Activated CD4-positive, alpha-beta memory T cell treated with anti-CD3 and anti-CD28 coated beads for 36 hours (primary cell): Measurements from ENCODE around the gene TMEM59. TPM values are rescaled to one million over a fixed set of nuclear protein-coding genes. Genes with fewer than 3 reads are reported as not detected.
"Not testable (repeated sequence)": the region's sequence is repeated elsewhere in the genome, so short reads cannot be mapped to it uniquely, and the experiment has no call there.

Experiments used
- CTCF ChIA-PET: fragments of 350-600 bp; sonication (Branson Sonifier 250); formaldehyde crosslinking; loops from one replicate; lab custom pipeline; 2021; ENCODE audit warnings: antibody characterized with exemption, inconsistent platforms; lab: Charles Lee
- POLR2A ChIA-PET: fragments of 350-600 bp; sonication (Branson Sonifier 250); formaldehyde crosslinking; loops from one replicate; lab custom pipeline; 2021; ENCODE audit warnings: antibody characterized with exemption; lab: Charles Lee
- DNase-seq: peaks from one replicate; pipeline ENCODE4 v3.0.0-alpha.2; 2020
- H3K27ac Mint-ChIP-seq: one replicate; pipeline ENCODE4 v1.8.0; 2021; ENCODE audit warnings: mixed read lengths
- H3K27me3 Mint-ChIP-seq: one replicate; pipeline ENCODE4 v1.8.0; 2021; ENCODE audit warnings: mixed read lengths
- H3K36me3 Mint-ChIP-seq: one replicate; pipeline ENCODE4 v1.8.0; 2021; ENCODE audit warnings: mixed read lengths
- H3K4me1 Mint-ChIP-seq: one replicate; pipeline ENCODE4 v1.8.0; 2021; ENCODE audit warnings: low read depth, mixed read lengths
- H3K4me3 Mint-ChIP-seq: one replicate; pipeline ENCODE4 v1.8.0; 2021; ENCODE audit warnings: mild to moderate bottlenecking, mixed read lengths
- H3K9me3 Mint-ChIP-seq: one replicate; pipeline ENCODE4 v1.8.0; 2021; ENCODE audit warnings: mixed read lengths
- intact Hi-C: fragments of 100-400 bp; cut with micrococcal nuclease; formaldehyde crosslinking; loops from one replicate; pipeline ENCODE4 v1.15.1; 2023
- total RNA-seq, 2 experiments: library from RNA; stranded (reverse); gene quantifications; one replicate each; pipeline ENCODE4 v1.2.3, GENCODE V29; 2021

The TMEM59 gene
- total RNA-seq, 2 experiments from 2014 or later = 142 to 149 TPM

- POLR2A ChIA-PET = not testable (repeated sequence)
Observed at GRCh38 chr1:54019562-54020176, 33.3 kb downstream of the TMEM59 start.

GRCh38 chr1:54018635-54019034, 34.4 kb downstream of the TMEM59 start:
- ChIA-PET POLR2A (no interaction called here), CTCF (interaction anchor here (2.0 kb wide), 1 partner anchor 158 kb away, joined by 6 read pairs; no protein-coding TSS in a partner anchor)
- H3K27ac Mint-ChIP-seq = no peak overlapping the region
- intact Hi-C loops = no loop called here
- H3K36me3 Mint-ChIP-seq = no peaks in the 10 kb centered on the region
- no peaks in the 10 kb centered on the region for H3K9me3 Mint-ChIP-seq
- H3K4me1 Mint-ChIP-seq = no peaks in the 10 kb centered on the region
- no peak overlapping the region for H3K4me3 Mint-ChIP-seq
- no peak for DNase-seq
- no peaks in the 10 kb centered on the region for H3K27me3 Mint-ChIP-seq

More at GRCh38 chr1:54019562-54020176, 33.3 kb downstream of the TMEM59 start:
- H3K27me3 Mint-ChIP-seq, H3K36me3 Mint-ChIP-seq, H3K27ac Mint-ChIP-seq, H3K4me3 Mint-ChIP-seq, intact Hi-C loops, H3K4me1 Mint-ChIP-seq, H3K9me3 Mint-ChIP-seq: not testable (repeated sequence)
- DNase-seq = peak; percentile 1
- CTCF ChIA-PET = interaction anchor here (2.0 kb wide), 1 partner anchor 159 kb away, joined by 6 read pairs; no protein-coding TSS in a partner anchor

- Mint-ChIP-seq H3K27me3 (no peaks in the 10 kb centered on the region), H3K36me3 (no peaks in the 10 kb centered on the region), H3K9me3 (no peaks in the 10 kb centered on the region), H3K27ac (no peak within 1 kb of the TSS), H3K4me1 (no peaks in the 10 kb centered on the region), H3K4me3 (no peak within 1 kb of the TSS)
- ChIA-PET CTCF (interaction anchor here (0.9 kb wide), 1 partner anchor 157 kb away, joined by 3 read pairs; no protein-coding TSS in a partner anchor), POLR2A (no interaction called here)
- intact Hi-C loops = no loop called here
- no peak for DNase-seq
Observed at GRCh38 chr1:54017979-54018378, 35.0 kb downstream of the TMEM59 start, which contains the start of gene LDLRAD1. Gene LDLRAD1 (minus strand): TSS chr1:54018186. CDS start chr1:54018112, 74 bp downstream.

DNA sequence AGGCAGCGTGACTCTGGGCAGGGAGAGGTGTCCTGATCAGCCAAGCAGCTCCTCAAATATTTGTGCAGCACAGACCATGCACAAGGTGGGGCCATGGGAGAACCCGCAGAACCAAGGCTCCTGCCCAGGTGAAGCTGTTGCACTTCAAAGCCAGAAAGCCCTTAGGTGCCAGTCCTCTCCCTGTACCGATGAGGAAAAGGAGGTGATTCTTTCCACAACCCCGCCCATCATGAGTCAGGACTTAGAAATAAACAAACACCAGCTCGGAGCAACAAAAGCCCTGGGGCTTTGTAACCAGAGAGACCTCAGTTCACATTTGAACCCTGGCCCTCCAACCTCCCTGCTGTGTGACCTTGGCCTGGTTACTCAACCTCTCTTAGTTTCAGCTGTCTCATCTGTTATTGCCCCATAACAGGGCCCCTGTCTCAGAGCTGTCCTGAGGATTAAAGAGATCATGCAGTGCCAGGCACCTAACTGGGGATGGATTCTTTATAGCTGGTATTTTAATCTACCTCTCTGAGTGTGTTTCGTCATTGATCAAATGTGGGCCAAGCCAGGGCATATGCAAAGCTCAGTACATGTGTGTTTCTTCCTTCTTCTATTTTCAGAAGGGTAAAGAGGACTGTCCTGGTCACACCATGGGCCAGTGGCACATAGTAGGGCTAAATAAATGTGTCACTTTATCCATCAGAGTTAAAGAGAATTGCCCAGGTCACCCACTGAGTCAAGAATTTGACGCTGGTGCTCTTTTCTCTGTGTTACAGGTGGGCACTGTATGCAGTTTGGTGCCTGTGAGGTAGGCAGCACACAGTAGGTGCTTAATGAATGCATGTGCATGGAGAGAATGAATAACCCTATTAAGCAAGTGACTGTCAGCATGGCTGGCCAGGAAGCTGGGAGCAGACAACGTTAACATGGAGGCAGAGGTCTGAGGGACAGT, 36.4 kb downstream of the TMEM59 start:
- ChIA-PET POLR2A (no interaction called here), CTCF (no interaction called here)
- Mint-ChIP-seq H3K4me3 (no peak overlapping the region), H3K36me3 (no peaks in the 10 kb centered on the region), H3K27me3 (peaks cover 2% of the 10 kb centered on the region), H3K9me3 (no peaks in the 10 kb centered on the region), H3K4me1 (no peaks in the 10 kb centered on the region), H3K27ac (no peak overlapping the region)
- DNase-seq = peak; percentile 5
- intact Hi-C loops = no loop called here

DNA sequence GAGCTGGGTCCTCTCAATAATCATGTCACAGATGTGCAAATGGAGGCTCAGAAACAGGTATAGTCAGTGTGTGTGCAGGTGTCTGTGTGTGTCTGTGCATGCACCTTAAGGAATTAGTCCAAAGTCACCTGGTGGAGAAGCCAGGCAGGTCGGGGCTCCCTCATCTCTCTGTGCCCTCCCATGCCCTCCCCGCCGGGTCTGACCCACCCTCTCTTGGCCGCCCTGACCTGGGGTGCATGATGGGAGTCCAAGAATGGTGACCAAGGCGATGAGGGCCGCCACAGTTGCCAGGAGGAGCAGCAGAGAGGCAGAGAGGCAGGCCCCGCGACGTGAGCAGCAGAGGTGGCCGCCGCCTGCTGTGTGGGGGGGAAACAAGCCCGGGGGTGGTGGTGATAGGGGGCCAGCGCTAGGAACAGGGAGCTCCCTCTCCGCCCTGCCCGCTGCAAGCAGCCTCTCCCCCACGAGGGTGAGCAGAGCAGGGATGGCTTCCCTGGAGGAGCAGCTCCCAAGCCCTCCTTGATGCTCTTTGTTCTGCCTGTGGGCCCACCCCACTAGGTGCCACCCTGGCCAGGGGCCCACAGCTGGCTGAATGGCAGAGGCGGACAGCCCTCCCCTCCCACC, 38.9 kb downstream of the TMEM59 start:
- ChIA-PET POLR2A (no interaction called here), CTCF (no interaction called here)
- no peak overlapping the region for H3K27ac Mint-ChIP-seq
- no peaks in the 10 kb centered on the region for H3K9me3 Mint-ChIP-seq
- H3K27me3 Mint-ChIP-seq = peaks cover 5% of the 10 kb centered on the region
- intact Hi-C loops = no loop called here
- no peak overlapping the region for H3K4me3 Mint-ChIP-seq
- peak; percentile 6 for DNase-seq
- no peaks in the 10 kb centered on the region for H3K4me1 Mint-ChIP-seq
- no peaks in the 10 kb centered on the region for H3K36me3 Mint-ChIP-seq

DNA sequence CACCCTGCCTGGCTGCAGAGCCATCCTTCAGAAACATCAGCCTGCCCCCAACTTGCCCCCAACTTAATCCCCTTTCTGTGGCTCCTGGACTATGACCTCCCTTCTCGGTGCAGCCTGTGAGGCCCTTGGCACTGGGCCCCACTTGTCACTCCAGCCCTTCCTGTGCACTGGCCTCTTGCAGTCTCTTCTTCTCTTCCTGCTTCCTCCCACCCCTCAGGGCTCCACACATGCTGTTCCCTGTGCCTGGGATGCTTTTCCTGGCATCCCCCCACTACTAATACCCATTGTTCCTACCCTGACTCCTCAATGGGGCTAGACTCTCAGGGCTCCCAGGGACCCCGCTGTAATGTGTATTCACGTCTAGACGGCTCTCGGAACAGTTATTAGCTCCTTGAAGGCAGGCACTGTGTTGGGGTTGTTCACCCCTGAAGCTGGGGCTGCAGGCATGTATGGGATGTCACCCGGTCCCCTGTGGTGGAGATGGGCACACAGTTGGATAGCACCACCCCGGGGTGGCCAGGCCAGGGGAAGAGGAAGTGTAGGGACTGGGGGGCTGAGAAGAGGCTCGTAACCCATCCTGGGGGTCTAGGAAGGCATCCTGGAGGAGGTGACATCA, 39.5 kb downstream of the TMEM59 start:
- ChIA-PET POLR2A (no interaction called here), CTCF (no interaction called here)
- Mint-ChIP-seq H3K36me3 (no peaks in the 10 kb centered on the region), H3K27me3 (peaks cover 5% of the 10 kb centered on the region), H3K9me3 (no peaks in the 10 kb centered on the region), H3K27ac (no peak overlapping the region), H3K4me1 (no peaks in the 10 kb centered on the region), H3K4me3 (no peak overlapping the region)
- peak; percentile 7 for DNase-seq
- intact Hi-C loops = no loop called here

- DNase-seq = peak; percentile 2
- Mint-ChIP-seq H3K27me3 (peaks cover 5% of the 10 kb centered on the region), H3K4me3 (no peak overlapping the region), H3K4me1 (no peaks in the 10 kb centered on the region), H3K9me3 (no peaks in the 10 kb centered on the region), H3K36me3 (no peaks in the 10 kb centered on the region), H3K27ac (no peak overlapping the region)
- intact Hi-C loops = no loop called here
- ChIA-PET POLR2A (no interaction called here), CTCF (no interaction called here)
Observed at GRCh38 chr1:54012863-54013262, 40.1 kb downstream of the TMEM59 start.

DNA sequence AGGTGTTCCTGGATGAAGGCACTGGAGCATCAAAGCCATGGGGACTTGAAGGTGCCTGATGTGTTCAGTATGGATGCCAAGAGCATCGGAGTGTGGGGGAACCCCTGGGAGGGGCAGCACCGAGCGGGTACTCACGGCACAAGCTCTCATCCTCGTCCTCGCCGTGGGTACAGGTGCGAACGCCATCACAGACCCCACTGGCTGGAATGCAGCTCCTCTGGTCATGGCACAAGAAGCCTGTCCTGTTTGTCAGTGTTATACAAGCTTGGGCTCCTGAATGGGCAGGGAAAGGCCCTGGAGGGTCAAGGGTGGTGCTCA, 41.0 kb downstream of the TMEM59 start:
- H3K36me3 Mint-ChIP-seq = no peaks in the 10 kb centered on the region
- ChIA-PET POLR2A (no interaction called here), CTCF (no interaction called here)
- DNase-seq = no peak
- no peak overlapping the region for H3K27ac Mint-ChIP-seq
- no peak overlapping the region for H3K4me3 Mint-ChIP-seq
- intact Hi-C loops = no loop called here
- peaks cover 5% of the 10 kb centered on the region for H3K27me3 Mint-ChIP-seq
- H3K9me3 Mint-ChIP-seq = no peaks in the 10 kb centered on the region
- H3K4me1 Mint-ChIP-seq = no peaks in the 10 kb centered on the region

DNA sequence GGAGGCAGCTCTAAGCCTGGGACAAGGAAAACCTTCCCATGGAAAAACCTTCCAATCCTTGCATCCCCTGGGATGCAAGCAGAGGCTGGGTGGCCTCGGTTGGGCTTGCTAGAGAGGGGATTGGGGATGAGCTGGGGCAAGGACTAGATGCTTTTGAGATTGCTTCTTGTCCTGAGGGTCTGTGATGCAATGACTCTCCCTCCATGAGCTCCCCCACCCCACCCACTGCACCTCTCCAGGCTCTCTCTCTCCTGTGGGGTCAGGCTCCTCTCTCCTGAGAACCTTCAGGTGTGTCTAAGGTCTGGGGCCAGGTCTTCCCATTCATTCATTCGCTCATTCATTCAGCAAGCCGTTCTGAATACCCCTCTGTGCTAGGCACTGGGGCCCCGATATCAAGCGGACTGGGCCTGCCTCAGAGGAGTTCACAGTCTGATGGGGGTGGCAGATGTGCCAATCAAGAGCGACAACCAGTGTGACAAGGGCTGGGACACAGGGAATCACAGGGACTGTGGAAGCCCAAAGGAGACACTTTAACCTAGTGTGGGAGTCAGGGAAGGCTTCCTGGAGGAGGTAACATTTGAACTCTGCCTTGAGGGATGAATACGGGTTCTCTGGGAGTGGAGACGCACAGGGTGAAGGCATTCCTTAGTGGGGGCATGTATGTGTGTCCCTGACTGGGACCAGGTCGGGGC, 41.5 kb downstream of the TMEM59 start:
- H3K36me3 Mint-ChIP-seq = no peaks in the 10 kb centered on the region
- H3K27ac Mint-ChIP-seq = no peak overlapping the region
- no peaks in the 10 kb centered on the region for H3K9me3 Mint-ChIP-seq
- ChIA-PET POLR2A (no interaction called here), CTCF (no interaction called here)
- peaks cover 5% of the 10 kb centered on the region for H3K27me3 Mint-ChIP-seq
- no peaks in the 10 kb centered on the region for H3K4me1 Mint-ChIP-seq
- DNase-seq = peak; percentile 3
- intact Hi-C loops = no loop called here
- H3K4me3 Mint-ChIP-seq = no peak overlapping the region

DNA sequence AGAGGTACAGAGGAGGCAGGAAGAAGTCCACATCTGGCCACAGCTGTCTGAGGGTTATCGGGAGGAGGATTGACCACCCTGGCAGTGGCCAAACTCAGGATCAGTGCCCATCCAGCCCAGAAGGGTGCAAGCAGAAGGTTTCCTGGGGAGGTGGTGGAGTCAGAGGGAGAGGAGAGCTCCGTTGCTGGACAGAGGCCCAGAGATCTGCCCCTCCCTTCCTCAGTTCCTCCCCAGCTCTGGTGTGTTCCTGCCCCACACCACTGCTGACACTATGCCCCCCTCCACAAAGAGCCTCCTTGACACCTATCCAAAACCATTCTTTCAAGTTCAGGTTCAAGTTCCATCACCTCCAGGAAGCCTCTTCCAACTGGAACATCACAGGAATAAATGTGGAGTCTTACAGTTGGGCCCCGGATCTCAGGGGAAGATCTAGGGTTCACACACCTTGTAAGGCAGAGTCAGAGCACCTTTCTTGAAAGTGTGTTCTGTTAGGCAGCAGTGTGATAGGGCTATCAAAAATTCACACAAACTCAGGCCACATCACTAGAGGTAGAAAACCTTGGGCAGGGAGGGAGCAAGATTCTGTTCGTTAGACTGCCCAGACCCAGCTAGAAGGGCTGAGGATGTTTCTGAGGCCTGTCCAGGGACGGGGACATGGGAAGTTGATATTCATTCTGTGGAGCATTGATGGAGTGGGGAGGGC, 42.4 kb downstream of the TMEM59 start:
- no peaks in the 10 kb centered on the region for H3K9me3 Mint-ChIP-seq
- H3K4me3 Mint-ChIP-seq = no peak overlapping the region
- ChIA-PET POLR2A (no interaction called here), CTCF (no interaction called here)
- no peak overlapping the region for H3K27ac Mint-ChIP-seq
- peaks cover 5% of the 10 kb centered on the region for H3K27me3 Mint-ChIP-seq
- no peaks in the 10 kb centered on the region for H3K4me1 Mint-ChIP-seq
- peak; percentile 1 for DNase-seq
- intact Hi-C loops = no loop called here
- no peaks in the 10 kb centered on the region for H3K36me3 Mint-ChIP-seq

DNA sequence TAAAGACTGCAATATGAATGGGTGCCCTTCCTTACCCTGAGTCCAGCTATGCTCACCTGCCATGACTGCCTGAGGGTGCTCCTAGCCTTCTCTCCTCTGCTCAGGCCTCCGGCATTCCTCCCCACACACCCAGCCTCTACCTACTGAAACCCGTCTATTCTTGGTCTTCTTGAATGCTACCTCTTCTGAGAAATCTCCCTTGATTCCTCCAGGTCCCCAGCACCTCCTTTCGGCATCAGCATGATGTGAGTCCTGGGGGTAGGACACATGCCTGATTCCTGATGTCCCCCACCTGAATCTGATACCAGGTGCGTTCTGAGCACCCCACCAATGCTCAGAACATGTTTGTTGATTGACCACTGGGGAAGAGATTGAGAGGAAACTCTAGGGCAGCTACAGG, 43.6 kb downstream of the TMEM59 start:
- Mint-ChIP-seq H3K4me1 (no peaks in the 10 kb centered on the region), H3K27ac (no peak overlapping the region), H3K4me3 (no peak overlapping the region), H3K36me3 (no peaks in the 10 kb centered on the region), H3K27me3 (peaks cover 5% of the 10 kb centered on the region), H3K9me3 (no peaks in the 10 kb centered on the region)
- peak; percentile 0 for DNase-seq
- intact Hi-C loops = no loop called here
- ChIA-PET CTCF (no interaction called here), POLR2A (no interaction called here)
